GM12874 (cell line): ENCODE results near the gene MMP14.

ENCODE experiments used
- TF ChIP-seq, protein P1 (sequence below): IDR thresholded peaks from 2 replicates; pipeline ENCODE4 v1.5.1; 2011; ENCODE audit warnings: low read depth, mild to moderate bottlenecking, control low read depth, low read length, moderate library complexity; ENCODE audit not compliant: insufficient read depth

MMP14 gene

DNA sequence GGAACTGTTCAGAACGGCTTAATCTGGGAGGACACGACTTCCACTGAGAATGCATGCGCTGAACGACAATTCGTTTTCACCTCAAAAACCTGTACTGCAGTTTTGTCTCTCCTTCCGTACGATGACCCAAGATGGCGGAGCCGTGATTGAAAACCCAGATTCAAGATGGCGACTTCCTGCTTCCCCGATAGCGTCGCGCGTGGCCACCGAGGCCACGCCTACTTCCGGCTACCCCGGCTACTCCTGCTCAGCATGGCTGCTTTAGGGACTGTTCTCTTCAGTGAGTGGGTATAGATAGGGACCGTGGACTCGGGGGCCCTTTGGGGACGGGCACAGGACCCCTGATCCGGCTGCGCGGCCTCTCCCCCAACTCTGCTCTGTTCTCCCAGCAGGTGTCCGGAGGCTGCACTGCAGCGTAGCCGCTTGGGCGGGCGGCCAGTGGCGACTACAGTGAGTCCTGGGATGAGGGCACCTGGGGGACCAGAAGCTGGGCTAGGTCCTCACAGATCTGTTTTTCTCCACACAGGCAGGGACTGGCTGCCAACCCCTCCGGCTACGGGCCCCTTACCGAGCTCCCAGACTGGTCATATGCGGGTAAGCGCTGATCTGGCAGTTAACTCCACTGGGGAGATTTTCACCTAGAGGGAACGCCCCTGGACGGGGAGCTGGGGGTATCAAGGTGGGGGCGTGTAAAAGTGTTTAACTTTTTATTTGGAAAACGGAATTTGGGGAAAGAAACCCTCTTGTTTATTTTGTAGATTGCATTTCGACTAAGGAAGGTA lies 6.5 kb upstream of the MMP14 start, which contains the start of gene MRPL52:
Gene MRPL52 (plus strand): TSS at position 227 of the 782 bp plus-strand sequence. CDS start 26 bp downstream, at position 253.
- TF ChIP-seq, protein P1, sequence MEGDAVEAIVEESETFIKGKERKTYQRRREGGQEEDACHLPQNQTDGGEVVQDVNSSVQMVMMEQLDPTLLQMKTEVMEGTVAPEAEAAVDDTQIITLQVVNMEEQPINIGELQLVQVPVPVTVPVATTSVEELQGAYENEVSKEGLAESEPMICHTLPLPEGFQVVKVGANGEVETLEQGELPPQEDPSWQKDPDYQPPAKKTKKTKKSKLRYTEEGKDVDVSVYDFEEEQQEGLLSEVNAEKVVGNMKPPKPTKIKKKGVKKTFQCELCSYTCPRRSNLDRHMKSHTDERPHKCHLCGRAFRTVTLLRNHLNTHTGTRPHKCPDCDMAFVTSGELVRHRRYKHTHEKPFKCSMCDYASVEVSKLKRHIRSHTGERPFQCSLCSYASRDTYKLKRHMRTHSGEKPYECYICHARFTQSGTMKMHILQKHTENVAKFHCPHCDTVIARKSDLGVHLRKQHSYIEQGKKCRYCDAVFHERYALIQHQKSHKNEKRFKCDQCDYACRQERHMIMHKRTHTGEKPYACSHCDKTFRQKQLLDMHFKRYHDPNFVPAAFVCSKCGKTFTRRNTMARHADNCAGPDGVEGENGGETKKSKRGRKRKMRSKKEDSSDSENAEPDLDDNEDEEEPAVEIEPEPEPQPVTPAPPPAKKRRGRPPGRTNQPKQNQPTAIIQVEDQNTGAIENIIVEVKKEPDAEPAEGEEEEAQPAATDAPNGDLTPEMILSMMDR, result no peak

DNA sequence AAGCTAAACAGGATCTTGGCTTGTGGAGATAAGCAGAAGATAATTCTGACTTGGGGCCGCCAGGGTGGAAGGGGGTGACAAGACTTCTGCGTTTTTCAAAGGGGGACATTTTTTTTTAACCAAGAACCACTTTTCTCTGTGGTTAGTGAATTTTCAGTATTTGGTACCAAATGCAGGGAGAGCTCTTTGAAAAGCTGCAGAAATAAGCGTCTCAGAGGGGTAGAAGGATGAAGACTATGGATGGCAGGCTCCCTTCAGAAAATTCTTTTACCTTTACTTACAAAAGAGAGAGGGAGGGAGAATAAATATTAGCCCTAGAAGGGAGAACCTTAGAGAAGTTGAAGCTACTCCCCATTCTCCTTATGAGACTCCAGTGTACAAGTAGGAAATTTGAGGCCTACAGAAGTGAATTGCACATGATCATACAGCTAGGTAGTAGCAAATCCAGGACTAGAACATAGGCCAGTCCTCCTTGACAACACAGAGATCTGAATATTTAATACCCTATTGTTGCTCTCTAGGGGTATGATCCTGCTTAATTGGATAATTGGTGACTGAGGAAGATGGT lies 5.9 kb upstream of the MMP14 start:
- TF ChIP-seq, protein P1, result no peak

DNA sequence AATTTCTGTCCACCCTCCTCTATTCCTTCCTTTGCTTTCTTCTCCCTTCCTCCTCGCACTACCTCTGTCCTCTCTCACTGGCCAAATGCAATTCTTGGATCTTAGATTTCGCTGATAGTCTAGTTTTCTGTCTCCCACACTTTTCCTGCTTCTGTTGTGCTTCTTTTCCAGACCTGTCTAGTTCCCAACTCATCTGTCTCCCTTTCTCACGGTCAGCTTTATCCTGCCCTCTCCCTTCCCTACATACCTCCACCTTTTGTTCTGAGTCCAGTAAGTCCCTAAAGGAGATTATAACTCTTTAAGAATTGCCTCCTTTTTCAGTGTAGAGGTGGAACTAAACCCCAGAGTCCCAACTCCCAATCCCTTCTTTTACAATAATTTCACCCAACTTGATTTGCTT lies 880 bp upstream of the MMP14 start:
- TF ChIP-seq, protein P1, result no peak

DNA sequence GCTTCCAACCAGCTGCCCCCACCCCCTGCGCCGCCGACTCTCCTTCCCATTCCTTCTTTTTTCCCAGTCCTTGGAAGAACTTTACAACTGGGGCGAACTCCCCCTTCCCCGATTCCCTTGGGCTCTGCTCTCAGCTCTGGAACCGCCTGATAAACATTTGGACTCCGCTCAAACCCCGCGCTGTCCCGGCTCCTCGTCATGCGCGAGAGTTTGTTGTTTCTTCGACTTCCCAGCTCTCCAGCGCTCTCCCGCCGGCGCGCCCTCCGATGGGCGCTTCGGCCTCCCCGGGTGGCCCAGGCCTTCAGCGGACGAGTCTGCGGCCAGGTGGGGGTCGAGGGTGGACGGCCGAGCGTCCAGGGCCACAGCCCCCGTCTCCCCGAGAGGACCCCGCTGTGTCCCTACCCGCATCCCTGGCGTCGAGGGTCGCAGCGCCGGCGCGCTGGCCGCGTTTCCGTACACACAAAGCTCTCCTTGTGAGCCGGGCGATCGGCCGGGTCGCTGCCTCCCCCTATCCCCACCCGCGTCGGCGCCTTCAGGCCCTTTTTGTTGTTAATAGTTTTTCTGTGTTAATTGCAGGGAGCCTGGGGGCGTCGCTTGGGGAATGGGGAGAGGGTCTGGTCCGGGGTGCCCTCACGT lies 847 bp downstream of the MMP14 start:
- TF ChIP-seq, protein P1, result no peak

DNA sequence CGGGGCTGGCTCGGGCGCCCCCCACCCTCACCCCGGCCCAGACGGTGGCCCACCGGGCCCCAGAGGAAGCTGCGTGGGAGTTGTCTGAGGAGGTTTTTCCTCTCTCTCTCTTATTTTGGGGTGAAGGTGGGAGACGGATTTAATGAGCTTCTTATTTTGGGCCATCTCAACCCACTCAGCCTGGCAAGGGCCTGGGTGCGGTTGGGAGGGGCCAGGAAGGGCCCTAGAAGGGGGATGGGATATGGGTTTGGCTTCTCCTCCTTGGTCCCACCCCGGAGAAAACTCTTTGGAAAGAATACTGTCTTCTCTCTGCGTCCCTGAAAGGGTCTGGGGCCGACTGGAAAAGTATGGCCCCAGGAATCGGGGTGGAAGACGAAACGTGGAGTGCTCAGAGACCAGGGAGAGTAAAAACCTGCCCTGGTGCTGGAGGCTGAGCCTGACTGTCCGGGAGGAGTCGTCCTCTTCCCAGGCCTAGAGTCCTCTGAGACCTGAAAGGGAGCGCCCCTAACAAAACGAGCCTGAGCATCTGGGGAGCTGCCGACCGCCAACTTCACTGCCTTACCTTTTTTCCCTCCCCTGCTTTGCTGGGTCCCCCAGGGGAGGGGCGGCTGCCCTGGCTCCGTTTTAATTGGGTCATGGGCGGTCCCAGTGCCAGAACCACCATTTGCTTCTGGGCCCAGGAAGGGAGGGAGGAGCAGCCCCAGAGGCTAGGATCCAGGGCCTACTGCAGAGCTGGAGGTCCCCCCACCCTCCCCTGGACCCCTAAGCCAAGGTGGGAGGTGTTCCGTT lies 1.6 kb downstream of the MMP14 start:
- TF ChIP-seq, protein P1, result no peak

DNA sequence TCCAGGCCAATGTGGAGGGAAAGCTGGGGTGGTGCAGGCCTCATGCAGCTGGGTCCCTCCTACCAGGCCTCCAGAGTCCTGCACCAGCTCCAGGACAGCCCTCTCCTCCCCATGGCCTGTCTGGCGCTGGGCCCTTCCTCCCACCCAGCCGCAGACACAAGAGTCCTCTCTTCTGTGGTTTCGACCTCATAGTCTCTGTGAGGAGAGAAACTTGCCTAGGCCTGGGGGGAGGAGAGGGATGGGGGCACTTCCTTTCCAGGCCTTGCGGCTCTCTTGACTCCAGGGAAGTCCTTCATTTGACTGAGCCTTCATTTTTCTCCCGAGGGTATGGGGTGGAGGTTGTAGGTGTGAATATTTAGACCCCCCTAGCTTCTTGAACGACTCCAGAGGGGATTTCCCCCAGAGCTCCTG lies 2.3 kb downstream of the MMP14 start:
- TF ChIP-seq, protein P1, result no peak
